ENCODE data around the gene EGFLAM. TPM values are rescaled to one million over a fixed set of nuclear protein-coding genes. Genes with fewer than 3 reads are reported as not detected.

Gene EGFLAM
- total RNA-seq, 1 experiment from 2014 or later, result 0.33 TPM

DNA sequence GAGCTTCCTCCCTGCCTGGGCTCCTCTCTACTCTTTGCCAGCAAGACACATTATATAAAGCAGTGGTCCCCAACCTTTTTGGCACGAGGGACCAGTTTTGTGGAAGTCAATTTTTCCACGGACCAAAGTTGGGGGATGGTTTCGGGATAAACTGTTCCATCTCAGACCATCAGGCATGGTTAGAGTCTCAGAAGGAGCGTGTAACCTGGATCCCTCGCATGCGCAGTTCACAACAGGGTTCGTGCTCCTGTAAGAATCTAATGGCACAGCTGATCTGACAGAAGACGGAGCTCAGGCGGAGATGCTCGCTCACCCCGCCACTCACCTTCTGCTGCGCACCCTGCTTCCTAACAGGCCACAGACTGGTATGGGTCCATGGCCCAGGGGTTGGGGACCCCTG lies 155.3 kb downstream of the EGFLAM start:
- H3K23ac ChIP-seq (ENCODE audit: insufficient read length, low read depth, low read length), result no peak overlapping the region
- no peak overlapping the region for H3K9ac ChIP-seq (ENCODE audit: extremely low read depth, insufficient read length, low read length)
- H3K4me1 ChIP-seq (ENCODE audit: insufficient read depth, low read length), result 0 out of 2 replicates have a peak, but pooled peaks cover 6% of the 10 kb centered on the region
- no peak overlapping the region for H3K4me2 ChIP-seq (ENCODE audit: insufficient read depth, insufficient read length, low read length)
- no peak overlapping the region for H2BK120ac ChIP-seq (ENCODE audit: low read depth, low read length, poor library complexity, severe bottlenecking)
- H3K23me2 ChIP-seq (ENCODE audit: insufficient read length, low read depth, low read length, poor library complexity, severe bottlenecking), result no peaks in the 10 kb centered on the region
- DNase-seq, result no peak
- no peak overlapping the region for H2AFZ ChIP-seq (ENCODE audit: low read length)
- Mint-ChIP-seq H3K9me3 (no peaks in the 10 kb centered on the region), H3K27me3 (ENCODE audit: low read depth) (no peaks in the 10 kb centered on the region; the same call in 1 of the 2 replicates), H3K4me1 (peaks cover 36 to 38% of the 10 kb centered on the region in 2 experiments), H3K36me3 (ENCODE audit: insufficient read depth in 1 of 3, low read depth in 3 of 3) (no peaks in the 10 kb centered on the region), H3K4me3 (no peak overlapping the region), H3K27ac (no peak overlapping the region)
- no peak overlapping the region for H2BK5ac ChIP-seq (ENCODE audit: insufficient read length, low read length)
- no peak overlapping the region for H3K14ac ChIP-seq (ENCODE audit: insufficient read depth, low read length)
- H3K9me3 ChIP-seq (ENCODE audit: control insufficient read depth, low read depth, low read length), result no peaks in the 10 kb centered on the region
- no peak overlapping the region for H3K18ac ChIP-seq (ENCODE audit: insufficient read length, low read depth, low read length)
- no peak overlapping the region for H3K27ac ChIP-seq (ENCODE audit: insufficient read length, low read depth, low read length)
- no peak overlapping the region for H2BK20ac ChIP-seq (ENCODE audit: low read depth, low read length, poor library complexity, severe bottlenecking)
- TF ChIP-seq, protein P1, sequence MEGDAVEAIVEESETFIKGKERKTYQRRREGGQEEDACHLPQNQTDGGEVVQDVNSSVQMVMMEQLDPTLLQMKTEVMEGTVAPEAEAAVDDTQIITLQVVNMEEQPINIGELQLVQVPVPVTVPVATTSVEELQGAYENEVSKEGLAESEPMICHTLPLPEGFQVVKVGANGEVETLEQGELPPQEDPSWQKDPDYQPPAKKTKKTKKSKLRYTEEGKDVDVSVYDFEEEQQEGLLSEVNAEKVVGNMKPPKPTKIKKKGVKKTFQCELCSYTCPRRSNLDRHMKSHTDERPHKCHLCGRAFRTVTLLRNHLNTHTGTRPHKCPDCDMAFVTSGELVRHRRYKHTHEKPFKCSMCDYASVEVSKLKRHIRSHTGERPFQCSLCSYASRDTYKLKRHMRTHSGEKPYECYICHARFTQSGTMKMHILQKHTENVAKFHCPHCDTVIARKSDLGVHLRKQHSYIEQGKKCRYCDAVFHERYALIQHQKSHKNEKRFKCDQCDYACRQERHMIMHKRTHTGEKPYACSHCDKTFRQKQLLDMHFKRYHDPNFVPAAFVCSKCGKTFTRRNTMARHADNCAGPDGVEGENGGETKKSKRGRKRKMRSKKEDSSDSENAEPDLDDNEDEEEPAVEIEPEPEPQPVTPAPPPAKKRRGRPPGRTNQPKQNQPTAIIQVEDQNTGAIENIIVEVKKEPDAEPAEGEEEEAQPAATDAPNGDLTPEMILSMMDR (conservative IDR thresholded peaks at IDR 0.05), result no peak
- H2AK5ac ChIP-seq (ENCODE audit: insufficient read length, low read length), result no peak overlapping the region
- no peaks in the 10 kb centered on the region for H3K27me3 ChIP-seq (ENCODE audit: insufficient read depth, low read length)
- no CpG with 5 or more reads among the region's 12 CpGs for WGBS (ENCODE audit: extremely low coverage, insufficient read length, low lambda C conversion rate)
- H2BK15ac ChIP-seq (ENCODE audit: low read depth, low read length), result no peak overlapping the region
- no peak overlapping the region for H4K91ac ChIP-seq (ENCODE audit: insufficient read length, low read depth, low read length)
- no peak overlapping the region for H3K56ac ChIP-seq (ENCODE audit: insufficient read length, low read depth, low read length)
- H3K79me1 ChIP-seq (ENCODE audit: insufficient read depth, low read depth, low read length, poor library complexity, severe bottlenecking), result no peaks in the 10 kb centered on the region
- no peak overlapping the region for H4K5ac ChIP-seq (ENCODE audit: insufficient read length, low read depth, low read length)
- H2BK12ac ChIP-seq (ENCODE audit: insufficient read length, low read depth, low read length), result no peak overlapping the region
- H3K4ac ChIP-seq (ENCODE audit: low read depth, low read length), result no peak overlapping the region
- H3K79me2 ChIP-seq (ENCODE audit: insufficient read depth, low read length), result no peaks in the 10 kb centered on the region
- no peaks in the 10 kb centered on the region for H4K20me1 ChIP-seq (ENCODE audit: control insufficient read depth, insufficient read depth, insufficient read length)
- no peak overlapping the region for H4K8ac ChIP-seq (replicated peaks; ENCODE audit: insufficient read length, low read depth, low read length)
- H3T11ph ChIP-seq (ENCODE audit: low read length), result no peak overlapping the region
